ENCODE results near the gene DUSP1.
A peak's percentile ranks its signal among the peaks of the same experiment; 100 is the strongest.
"Not testable (repeated sequence)": the region's sequence is repeated elsewhere in the genome, so short reads cannot be mapped to it uniquely, and the experiment has no call there.

DUSP1 gene

GRCh38 chr5:172791286-172791685, 20.3 kb upstream of the DUSP1 start:
- H3K27me3 Mint-ChIP-seq, result no peaks in the 10 kb centered on the region
- H3K4me1 Mint-ChIP-seq, result no peaks in the 10 kb centered on the region
- peaks cover 4% of the 10 kb centered on the region for H3K36me3 Mint-ChIP-seq
- no peak overlapping the region for H3K27ac Mint-ChIP-seq
- H3K4me3 Mint-ChIP-seq, result no peak overlapping the region
- peaks cover 2% of the 10 kb centered on the region for H3K9me3 Mint-ChIP-seq
- ATAC-seq (ENCODE audit: low read depth) (no peak), DNase-seq (ENCODE audit: low spot score in 2 of 2) (no peak)

- DNase-seq (ENCODE audit: low spot score in 2 of 2) (no peak), ATAC-seq (ENCODE audit: low read depth) (no peak)
- Mint-ChIP-seq H3K27me3 (no peaks in the 10 kb centered on the region), H3K9me3 (peaks cover 2% of the 10 kb centered on the region), H3K36me3 (peaks cover 4% of the 10 kb centered on the region), H3K4me3 (no peak overlapping the region), H3K4me1 (no peaks in the 10 kb centered on the region), H3K27ac (no peak overlapping the region)
Observed at GRCh38 chr5:172790496-172790889, 19.5 kb upstream of the DUSP1 start.

- H3K4me3 Mint-ChIP-seq, result no peak overlapping the region
- DNase-seq (ENCODE audit: low spot score in 2 of 2) (no peak), ATAC-seq (ENCODE audit: low read depth) (no peak)
- H3K27ac Mint-ChIP-seq, result no peak overlapping the region
- H3K9me3 Mint-ChIP-seq, result peaks cover 2% of the 10 kb centered on the region
- peaks cover 4% of the 10 kb centered on the region for H3K36me3 Mint-ChIP-seq
- no peaks in the 10 kb centered on the region for H3K4me1 Mint-ChIP-seq
- no peaks in the 10 kb centered on the region for H3K27me3 Mint-ChIP-seq
Observed at GRCh38 chr5:172789687-172790495, 18.9 kb upstream of the DUSP1 start.

- DNase-seq (ENCODE audit: low spot score in 2 of 2) (no peak), ATAC-seq (ENCODE audit: low read depth) (no peak)
- no peak overlapping the region for H3K27ac Mint-ChIP-seq
- H3K4me1 Mint-ChIP-seq, result no peaks in the 10 kb centered on the region
- peaks cover 4% of the 10 kb centered on the region for H3K36me3 Mint-ChIP-seq
- no peak overlapping the region for H3K4me3 Mint-ChIP-seq
- H3K27me3 Mint-ChIP-seq, result no peaks in the 10 kb centered on the region
- H3K9me3 Mint-ChIP-seq, result peaks cover 2% of the 10 kb centered on the region
Observed at GRCh38 chr5:172788771-172789686, 18.0 kb upstream of the DUSP1 start.

GRCh38 chr5:172787538-172787937, 16.5 kb upstream of the DUSP1 start:
- H3K27ac Mint-ChIP-seq; H3K9me3 Mint-ChIP-seq; H3K4me1 Mint-ChIP-seq; H3K4me3 Mint-ChIP-seq; H3K27me3 Mint-ChIP-seq; DNase-seq (ENCODE audit: low spot score in 2 of 2); ATAC-seq (ENCODE audit: low read depth); H3K36me3 Mint-ChIP-seq: not testable (repeated sequence)

- no peaks in the 10 kb centered on the region for H3K36me3 Mint-ChIP-seq
- no peak for ATAC-seq (ENCODE audit: low read depth)
- H3K27ac Mint-ChIP-seq, result no peak overlapping the region
- H3K4me1 Mint-ChIP-seq, result no peaks in the 10 kb centered on the region
- no peaks in the 10 kb centered on the region for H3K27me3 Mint-ChIP-seq
- H3K4me3 Mint-ChIP-seq, result no peak overlapping the region
- no peaks in the 10 kb centered on the region for H3K9me3 Mint-ChIP-seq
- no peak for DNase-seq (ENCODE audit: low spot score in 2 of 2)
Observed at GRCh38 chr5:172786736-172787462, 15.9 kb upstream of the DUSP1 start.

- H3K27me3 Mint-ChIP-seq, result no peaks in the 10 kb centered on the region
- no peak for ATAC-seq (ENCODE audit: low read depth)
Observed at GRCh38 chr5:172785429-172786088, 14.6 kb upstream of the DUSP1 start.

GRCh38 chr5:172784162-172784561, 13.2 kb upstream of the DUSP1 start:
- not testable (repeated sequence) for H3K4me3 Mint-ChIP-seq; H3K27me3 Mint-ChIP-seq; ATAC-seq (ENCODE audit: low read depth); H3K9me3 Mint-ChIP-seq; H3K27ac Mint-ChIP-seq; H3K36me3 Mint-ChIP-seq; H3K4me1 Mint-ChIP-seq; DNase-seq (ENCODE audit: low spot score in 2 of 2)

More at GRCh38 chr5:172785429-172786088, 14.6 kb upstream of the DUSP1 start:
- Mint-ChIP-seq H3K4me3 (no peak overlapping the region), H3K9me3 (no peaks in the 10 kb centered on the region), H3K27ac (no peak overlapping the region), H3K36me3 (no peaks in the 10 kb centered on the region), H3K4me1 (peaks cover 2% of the 10 kb centered on the region)
- no peak for DNase-seq (ENCODE audit: low spot score in 2 of 2)

- not testable (repeated sequence) for H3K4me1 Mint-ChIP-seq; H3K27ac Mint-ChIP-seq; H3K9me3 Mint-ChIP-seq; H3K4me3 Mint-ChIP-seq; DNase-seq (ENCODE audit: low spot score in 2 of 2); H3K36me3 Mint-ChIP-seq; ATAC-seq (ENCODE audit: low read depth); H3K27me3 Mint-ChIP-seq
Observed at GRCh38 chr5:172783319-172783718, 12.3 kb upstream of the DUSP1 start.

- DNase-seq (ENCODE audit: low spot score in 2 of 2) (no peak), ATAC-seq (ENCODE audit: low read depth) (no peak)
- Mint-ChIP-seq H3K4me1 (peaks cover 8% of the 10 kb centered on the region), H3K27me3 (no peaks in the 10 kb centered on the region), H3K9me3 (no peaks in the 10 kb centered on the region), H3K27ac (no peak overlapping the region), H3K4me3 (no peak overlapping the region), H3K36me3 (no peaks in the 10 kb centered on the region)
Observed at GRCh38 chr5:172782169-172783039, 11.4 kb upstream of the DUSP1 start.

- Mint-ChIP-seq H3K4me3 (no peak overlapping the region), H3K27ac (no peak overlapping the region), H3K27me3 (no peaks in the 10 kb centered on the region), H3K9me3 (no peaks in the 10 kb centered on the region), H3K4me1 (peaks cover 15% of the 10 kb centered on the region), H3K36me3 (no peaks in the 10 kb centered on the region)
- DNase-seq (ENCODE audit: low spot score in 2 of 2) (no peak), ATAC-seq (ENCODE audit: low read depth) (no peak)
Observed at GRCh38 chr5:172779691-172780341, 8.8 kb upstream of the DUSP1 start.

- H3K27me3 Mint-ChIP-seq, result no peaks in the 10 kb centered on the region
- ATAC-seq (ENCODE audit: low read depth), result peak; percentile 47
- peak overlapping the region; percentile 70 for H3K4me3 Mint-ChIP-seq
- H3K4me1 Mint-ChIP-seq, result peaks cover 20% of the 10 kb centered on the region
- peak overlapping the region; percentile 98 for H3K27ac Mint-ChIP-seq
- no peaks in the 10 kb centered on the region for H3K9me3 Mint-ChIP-seq
- DNase-seq (ENCODE audit: low spot score in 2 of 2), result no peak
- H3K36me3 Mint-ChIP-seq, result no peaks in the 10 kb centered on the region
Observed at GRCh38 chr5:172777881-172778814, 7.2 kb upstream of the DUSP1 start.

Data from memory B cell (primary cell).